LNCaP clone FGC (cell line): ENCODE measurements around the gene EIF4E1B.

Experiments used
- DNase-seq: peaks from one replicate; pipeline ENCODE4 v3.0.0-alpha.2; 2011; ENCODE audit warnings: low read depth
- H3K4me3 ChIP-seq: 2 replicates; pipeline ENCODE4 v1.5.1; 2011; ENCODE audit warnings: mild to moderate bottlenecking, low read depth, low read length, control low read depth
- TF ChIP-seq, protein P1 (sequence below): IDR thresholded peaks from 2 replicates; pipeline ENCODE4 v1.5.1; 2012; ENCODE audit warnings: mild to moderate bottlenecking; ENCODE audit not compliant: control insufficient read depth, insufficient read depth; ENCODE audit errors: extremely low read depth

The EIF4E1B gene

DNA sequence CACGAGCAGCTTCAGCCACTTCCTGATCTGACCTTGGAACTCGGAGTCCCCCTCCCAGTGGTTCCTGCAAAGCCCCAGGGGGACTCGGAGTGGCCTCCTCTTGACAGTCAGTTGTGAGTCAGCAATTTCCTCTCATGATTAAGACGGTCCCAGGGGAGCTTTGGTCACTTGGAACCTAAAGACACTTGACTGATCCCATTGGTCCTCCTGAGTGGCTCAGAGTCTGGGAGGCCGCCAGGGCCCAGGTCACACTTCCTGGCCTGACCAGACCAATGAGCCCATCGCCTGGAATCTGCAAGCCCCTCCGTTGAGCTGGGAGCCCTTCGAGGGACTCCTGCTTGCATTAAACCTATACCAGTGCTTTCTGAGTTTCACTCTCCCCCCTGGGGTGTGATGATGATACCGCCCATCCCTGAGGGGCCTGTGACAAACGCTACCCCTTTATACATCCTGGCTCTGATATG is 45.9 kb downstream of the EIF4E1B start:
- DNase-seq: no peak
- TF ChIP-seq, protein P1, sequence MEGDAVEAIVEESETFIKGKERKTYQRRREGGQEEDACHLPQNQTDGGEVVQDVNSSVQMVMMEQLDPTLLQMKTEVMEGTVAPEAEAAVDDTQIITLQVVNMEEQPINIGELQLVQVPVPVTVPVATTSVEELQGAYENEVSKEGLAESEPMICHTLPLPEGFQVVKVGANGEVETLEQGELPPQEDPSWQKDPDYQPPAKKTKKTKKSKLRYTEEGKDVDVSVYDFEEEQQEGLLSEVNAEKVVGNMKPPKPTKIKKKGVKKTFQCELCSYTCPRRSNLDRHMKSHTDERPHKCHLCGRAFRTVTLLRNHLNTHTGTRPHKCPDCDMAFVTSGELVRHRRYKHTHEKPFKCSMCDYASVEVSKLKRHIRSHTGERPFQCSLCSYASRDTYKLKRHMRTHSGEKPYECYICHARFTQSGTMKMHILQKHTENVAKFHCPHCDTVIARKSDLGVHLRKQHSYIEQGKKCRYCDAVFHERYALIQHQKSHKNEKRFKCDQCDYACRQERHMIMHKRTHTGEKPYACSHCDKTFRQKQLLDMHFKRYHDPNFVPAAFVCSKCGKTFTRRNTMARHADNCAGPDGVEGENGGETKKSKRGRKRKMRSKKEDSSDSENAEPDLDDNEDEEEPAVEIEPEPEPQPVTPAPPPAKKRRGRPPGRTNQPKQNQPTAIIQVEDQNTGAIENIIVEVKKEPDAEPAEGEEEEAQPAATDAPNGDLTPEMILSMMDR: no peak
- no peak overlapping the region for H3K4me3 ChIP-seq

DNA sequence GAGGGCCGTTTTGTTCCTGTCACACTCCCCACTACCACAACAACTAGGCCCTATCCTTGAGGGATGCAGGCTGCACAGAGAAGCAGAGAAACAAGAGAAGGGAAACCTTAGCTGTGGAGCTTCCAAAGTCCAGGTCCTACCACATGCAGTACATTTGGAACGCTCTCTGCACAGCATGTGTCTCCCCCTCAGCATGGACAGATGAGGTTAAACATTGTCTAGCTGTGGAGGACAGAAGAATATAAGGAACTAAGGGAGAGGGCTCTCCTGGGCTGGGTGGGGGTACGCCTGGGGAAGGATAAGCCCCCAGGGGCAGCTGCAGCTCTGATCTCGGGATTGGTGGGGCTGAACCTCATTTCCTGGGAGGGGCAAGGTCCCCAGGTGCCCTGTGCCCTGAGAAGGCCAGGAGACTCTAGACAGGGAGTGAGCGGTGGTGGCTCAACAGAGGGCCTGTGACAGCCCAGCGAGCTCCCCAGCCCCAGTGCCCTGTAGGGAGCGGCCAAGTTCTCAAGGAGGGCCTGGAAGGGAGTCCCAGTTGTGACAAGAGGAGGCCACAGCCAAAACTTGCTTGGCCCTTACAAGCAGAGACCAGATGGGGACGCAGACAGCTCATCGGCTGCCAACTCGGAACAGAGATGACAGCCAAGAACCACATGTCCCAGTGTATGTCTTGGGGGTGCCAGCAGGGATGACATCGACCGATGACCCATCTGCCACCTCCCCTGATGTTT is 46.9 kb downstream of the EIF4E1B start:
- TF ChIP-seq, protein P1: no peak
- DNase-seq: no peak
- H3K4me3 ChIP-seq: no peak overlapping the region

DNA sequence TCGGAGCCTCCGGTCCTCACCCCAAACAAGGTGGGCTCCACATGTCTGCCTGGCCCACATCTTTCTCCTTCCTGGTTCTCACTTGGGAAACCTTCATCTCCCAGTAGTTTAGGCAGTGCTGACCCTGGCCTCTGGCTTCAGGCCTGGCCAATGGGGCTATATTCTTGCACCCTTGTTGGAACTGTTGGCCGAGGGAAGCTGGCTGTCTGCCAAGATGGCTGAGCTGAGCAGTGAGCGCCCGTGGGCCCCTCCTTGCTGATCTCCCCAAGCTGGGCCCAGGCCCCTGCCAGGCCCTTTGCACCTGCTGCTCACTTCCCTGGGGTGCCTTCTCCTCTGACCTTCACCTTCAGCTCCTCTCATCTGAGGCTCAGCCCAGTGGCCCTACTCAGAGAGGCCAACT is 48.1 kb downstream of the EIF4E1B start:
- no peak for DNase-seq
- H3K4me3 ChIP-seq: no peak overlapping the region
- TF ChIP-seq, protein P1: no peak

DNA sequence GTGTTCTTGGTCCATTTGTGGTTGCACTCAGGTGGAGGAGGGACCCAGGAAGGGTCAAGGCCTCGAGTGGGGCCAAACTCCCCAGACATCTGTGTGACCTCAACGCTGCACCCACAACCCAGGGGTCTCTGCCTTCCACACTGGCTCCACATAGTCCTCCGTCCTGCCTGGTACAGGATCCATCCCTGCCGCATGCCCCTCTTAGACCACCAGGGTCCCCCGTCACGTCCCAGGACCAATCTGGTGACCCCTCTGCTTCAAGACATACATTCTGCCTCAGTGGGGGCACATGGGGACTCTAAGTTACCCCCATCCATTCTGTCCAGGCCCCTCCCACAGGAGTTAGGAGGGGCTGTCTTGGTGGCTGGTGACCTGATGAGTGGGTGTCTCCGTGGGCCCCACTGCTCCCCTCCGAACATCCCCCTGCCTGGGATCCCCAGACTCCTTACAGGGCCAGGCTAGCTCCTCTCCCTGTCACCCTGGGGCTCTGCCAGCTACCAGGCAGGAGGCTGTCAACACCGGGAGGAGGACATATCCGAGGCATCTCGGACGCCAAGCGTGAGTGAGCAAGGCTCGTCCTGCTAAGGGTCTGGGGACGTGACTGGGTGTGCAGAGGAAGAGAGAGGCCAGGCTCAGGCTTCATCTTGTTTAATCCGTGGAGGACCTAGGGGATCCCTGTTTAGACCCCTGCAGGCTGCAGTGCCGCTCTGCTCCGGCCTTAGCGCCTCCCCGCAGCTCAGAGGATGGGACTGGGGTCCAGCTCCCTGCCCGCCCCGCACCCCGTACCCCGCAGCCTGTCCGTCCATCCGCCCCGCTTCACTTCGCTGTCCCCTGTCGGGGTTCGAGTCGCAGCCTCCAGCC is 49.1 kb downstream of the EIF4E1B start:
- TF ChIP-seq, protein P1: no peak
- no peak overlapping the region for H3K4me3 ChIP-seq
- no peak for DNase-seq

DNA sequence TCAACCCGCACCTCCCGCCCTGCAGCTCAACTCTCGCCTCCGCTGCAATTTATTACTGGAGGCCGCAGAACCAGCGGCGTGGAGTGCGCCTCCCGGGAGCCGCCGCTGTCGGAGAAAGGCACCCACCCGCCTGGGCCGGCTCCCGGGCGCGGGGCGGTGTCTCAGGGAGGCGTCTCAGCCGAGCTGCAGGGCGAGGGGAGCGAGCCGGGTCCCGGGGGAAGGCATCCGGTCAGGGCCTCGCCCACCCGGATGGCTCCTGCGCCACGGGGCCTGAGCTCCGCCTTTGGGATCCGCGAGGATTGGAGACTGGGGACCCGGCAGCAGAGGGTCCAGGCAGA is 49.7 kb downstream of the EIF4E1B start:
- H3K4me3 ChIP-seq: no peak overlapping the region
- TF ChIP-seq, protein P1: no peak
- DNase-seq: no peak

DNA sequence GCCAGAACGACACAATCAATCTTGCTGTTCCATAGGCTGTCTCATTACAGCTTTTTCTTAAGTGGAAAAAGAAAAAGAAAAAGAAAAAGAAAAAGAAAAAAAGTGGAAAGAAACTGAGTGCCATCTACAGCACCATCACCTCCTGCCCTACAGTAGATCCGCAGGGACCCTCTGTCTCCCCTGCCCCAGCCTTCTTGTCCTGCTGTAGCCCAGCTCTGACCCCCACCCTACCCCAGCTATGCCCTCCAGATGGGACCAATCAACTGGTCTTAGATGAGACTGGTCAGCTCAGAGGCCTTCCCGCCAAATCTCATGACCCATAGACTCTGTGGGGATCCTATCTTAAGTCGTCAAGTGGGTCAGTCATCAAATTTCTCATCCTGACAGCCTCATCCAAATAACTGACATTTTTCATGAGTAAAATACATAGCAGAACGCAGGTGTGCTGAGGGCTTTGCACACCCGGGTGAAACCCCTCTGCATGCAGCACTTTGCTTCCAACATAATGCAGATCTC is 51.6 kb downstream of the EIF4E1B start:
- TF ChIP-seq, protein P1: no peak
- DNase-seq: no peak
- no peak overlapping the region for H3K4me3 ChIP-seq
